Stimulated activated CD4-positive, alpha-beta T cell treated with anti-CD3 and anti-CD28 coated beads, Interleukin-1b, Interleukin-23, amount 100 ng/mL, for 24 hours (primary cell): ENCODE measurements around the gene UHRF2.
"Not testable (repeated sequence)": the region's sequence is repeated elsewhere in the genome, so short reads cannot be mapped to it uniquely, and the experiment has no call there.

Experiments used
- DNase-seq, 4 experiments: peaks; one replicate each; pipeline ENCODE4 v3.0.0-alpha.2; 2020; ENCODE audit warnings: low read depth in 4 of 4, low spot score in 1 of 4

The UHRF2 gene

GRCh38 chr9:6488395-6488794 lies 75.4 kb downstream of the UHRF2 start:
- no peak for DNase-seq

GRCh38 chr9:6489099-6489498 lies 76.1 kb downstream of the UHRF2 start:
- DNase-seq, result no peak

GRCh38 chr9:6490863-6491262 lies 77.9 kb downstream of the UHRF2 start:
- no peak for DNase-seq

- DNase-seq, result no peak
Measured at GRCh38 chr9:6495466-6495865, 82.5 kb downstream of the UHRF2 start.

- DNase-seq, result no peak
Measured at GRCh38 chr9:6498982-6499381, 86.0 kb downstream of the UHRF2 start.

- no peak for DNase-seq
Measured at GRCh38 chr9:6501526-6502210, 88.7 kb downstream of the UHRF2 start.

- DNase-seq, result no peak
Measured at GRCh38 chr9:6502399-6502798, 89.4 kb downstream of the UHRF2 start.

- DNase-seq, result no peak
Measured at GRCh38 chr9:6506571-6506970, 93.6 kb downstream of the UHRF2 start.

- no peak for DNase-seq
Measured at GRCh38 chr9:6512085-6512657, 99.2 kb downstream of the UHRF2 start.

- no peak for DNase-seq
Measured at GRCh38 chr9:6522263-6522662, 109.3 kb downstream of the UHRF2 start.

GRCh38 chr9:6525326-6526045 lies 112.5 kb downstream of the UHRF2 start:
- no peak for DNase-seq

- DNase-seq, result no peak
Measured at GRCh38 chr9:6535594-6535993, 122.6 kb downstream of the UHRF2 start.

- DNase-seq, result no peak
Measured at GRCh38 chr9:6538666-6539071, 125.7 kb downstream of the UHRF2 start.

GRCh38 chr9:6542617-6543016 lies 129.6 kb downstream of the UHRF2 start:
- DNase-seq, result not testable (repeated sequence)

- DNase-seq, result no peak
Measured at GRCh38 chr9:6543204-6543603, 130.2 kb downstream of the UHRF2 start.

- DNase-seq, result no peak
Measured at GRCh38 chr9:6545017-6545691, 132.2 kb downstream of the UHRF2 start.

- DNase-seq, result no peak
Measured at GRCh38 chr9:6549106-6549800, 136.3 kb downstream of the UHRF2 start.

GRCh38 chr9:6551136-6551535 lies 138.1 kb downstream of the UHRF2 start:
- no peak for DNase-seq

GRCh38 chr9:6552033-6552432 lies 139.0 kb downstream of the UHRF2 start:
- no peak for DNase-seq

GRCh38 chr9:6552498-6553121 lies 139.6 kb downstream of the UHRF2 start:
- no peak for DNase-seq

- no peak for DNase-seq
Measured at GRCh38 chr9:6553866-6554265, 140.9 kb downstream of the UHRF2 start.
